IPS-NIHi11 (cell line): ENCODE data around the gene PRR12.

ENCODE experiments used
- DNase-seq: peaks from one replicate; pipeline ENCODE4 v3.0.0; 2012; ENCODE audit warnings: mixed read lengths, low spot score

The PRR12 gene

GRCh38 chr19:49591731-49592485, 926 bp downstream of the PRR12 start:
- peak; percentile 41 for DNase-seq

GRCh38 chr19:49592486-49593232, 1.7 kb downstream of the PRR12 start:
- DNase-seq = no peak

- DNase-seq = peak; percentile 100
Observed at GRCh38 chr19:49593233-49594113, 2.5 kb downstream of the PRR12 start.

GRCh38 chr19:49594157-49594992, 3.4 kb downstream of the PRR12 start:
- no peak for DNase-seq

GRCh38 chr19:49594993-49595818, 4.2 kb downstream of the PRR12 start:
- DNase-seq = no peak

GRCh38 chr19:49595819-49596404, 4.9 kb downstream of the PRR12 start:
- no peak for DNase-seq

GRCh38 chr19:49596407-49596806, 5.4 kb downstream of the PRR12 start:
- DNase-seq = no peak

GRCh38 chr19:49596954-49597702, 6.1 kb downstream of the PRR12 start:
- DNase-seq = no peak

GRCh38 chr19:49597703-49597974, 6.7 kb downstream of the PRR12 start:
- no peak for DNase-seq

GRCh38 chr19:49599378-49600295, 8.7 kb downstream of the PRR12 start:
- no peak for DNase-seq

- no peak for DNase-seq
Observed at GRCh38 chr19:49601482-49602038, 10.6 kb downstream of the PRR12 start.

- no peak for DNase-seq
Observed at GRCh38 chr19:49602806-49603205, 11.8 kb downstream of the PRR12 start.

GRCh38 chr19:49605605-49606004, 14.6 kb downstream of the PRR12 start:
- no peak for DNase-seq

GRCh38 chr19:49609499-49610092, 18.6 kb downstream of the PRR12 start:
- DNase-seq = no peak

GRCh38 chr19:49613374-49613773, 22.4 kb downstream of the PRR12 start:
- no peak for DNase-seq

- no peak for DNase-seq
Observed at GRCh38 chr19:49614096-49614833, 23.3 kb downstream of the PRR12 start.

- DNase-seq = no peak
Observed at GRCh38 chr19:49615861-49616260, 24.9 kb downstream of the PRR12 start.
